ENCODE data around the gene DFFA.

DNA sequence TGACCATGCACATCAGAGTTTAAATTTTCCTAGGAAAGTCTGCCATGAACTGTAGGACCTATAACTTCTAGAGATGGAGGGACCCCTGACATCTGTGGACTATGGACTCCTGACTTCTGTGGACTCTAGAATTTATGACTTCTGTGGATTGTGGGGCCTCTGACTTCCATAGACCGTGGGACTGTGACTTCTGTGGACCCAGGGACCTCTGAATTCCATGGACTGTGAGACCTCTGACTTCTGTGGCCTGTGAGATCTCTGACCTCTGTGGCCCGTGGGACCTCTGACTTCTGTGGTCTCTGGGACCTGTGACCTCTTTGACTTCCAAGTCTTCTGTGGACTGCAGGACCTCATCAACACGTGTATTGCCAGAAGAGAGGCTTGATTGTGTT, 39.2 kb upstream of the DFFA start:
- TF ChIP-seq, protein P1, sequence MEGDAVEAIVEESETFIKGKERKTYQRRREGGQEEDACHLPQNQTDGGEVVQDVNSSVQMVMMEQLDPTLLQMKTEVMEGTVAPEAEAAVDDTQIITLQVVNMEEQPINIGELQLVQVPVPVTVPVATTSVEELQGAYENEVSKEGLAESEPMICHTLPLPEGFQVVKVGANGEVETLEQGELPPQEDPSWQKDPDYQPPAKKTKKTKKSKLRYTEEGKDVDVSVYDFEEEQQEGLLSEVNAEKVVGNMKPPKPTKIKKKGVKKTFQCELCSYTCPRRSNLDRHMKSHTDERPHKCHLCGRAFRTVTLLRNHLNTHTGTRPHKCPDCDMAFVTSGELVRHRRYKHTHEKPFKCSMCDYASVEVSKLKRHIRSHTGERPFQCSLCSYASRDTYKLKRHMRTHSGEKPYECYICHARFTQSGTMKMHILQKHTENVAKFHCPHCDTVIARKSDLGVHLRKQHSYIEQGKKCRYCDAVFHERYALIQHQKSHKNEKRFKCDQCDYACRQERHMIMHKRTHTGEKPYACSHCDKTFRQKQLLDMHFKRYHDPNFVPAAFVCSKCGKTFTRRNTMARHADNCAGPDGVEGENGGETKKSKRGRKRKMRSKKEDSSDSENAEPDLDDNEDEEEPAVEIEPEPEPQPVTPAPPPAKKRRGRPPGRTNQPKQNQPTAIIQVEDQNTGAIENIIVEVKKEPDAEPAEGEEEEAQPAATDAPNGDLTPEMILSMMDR (IDR thresholded peaks at IDR 0.05), result no peak
- TF ChIP-seq POLR2AphosphoS5 (IDR thresholded peaks at IDR 0.05), result no peak
- no peak for TF ChIP-seq POLR2A (IDR thresholded peaks at IDR 0.05; ENCODE audit: low read depth)
